Neural crest cell (in vitro differentiated cells): ENCODE data around the gene PDIA6. TPM values are rescaled to one million over a fixed set of nuclear protein-coding genes. Genes with fewer than 3 reads are reported as not detected.

Experiments
- DNase-seq: peaks from one replicate; pipeline ENCODE4 v3.0.0; 2021; ENCODE audit warnings: low read depth, mixed read lengths, low spot score
- H3K27ac Mint-ChIP-seq: one replicate; pipeline ENCODE4 v1.8.0; 2021; ENCODE audit warnings: mild to moderate bottlenecking, mixed read lengths; ENCODE audit not compliant: unreplicated experiment
- H3K27me3 Mint-ChIP-seq: 2 replicates; pipeline ENCODE4 v1.8.0; 2021; ENCODE audit warnings: low read depth, mild to moderate bottlenecking, mixed read lengths
- H3K36me3 Mint-ChIP-seq: 2 replicates; pipeline ENCODE4 v1.8.0; 2021; ENCODE audit warnings: low read depth, mild to moderate bottlenecking, mixed read lengths
- H3K4me1 Mint-ChIP-seq: 2 replicates; pipeline ENCODE4 v1.8.0; 2021; ENCODE audit warnings: mixed read lengths
- H3K4me3 Mint-ChIP-seq: one replicate; pipeline ENCODE4 v1.8.0; 2021; ENCODE audit warnings: mild to moderate bottlenecking, mixed read lengths
- H3K9me3 Mint-ChIP-seq: 2 replicates; pipeline ENCODE4 v1.8.0; 2021; ENCODE audit warnings: mixed read lengths
- CTCF ChIP-seq: fragments of 200-600 bp; sonication (generic); conservative IDR thresholded peaks from 2 replicates; pipeline ENCODE4 v1.5.0; 2021; ENCODE audit warnings: antibody characterized with exemption, mild to moderate bottlenecking
- total RNA-seq: library from RNA; stranded (reverse); gene quantifications from 2 replicates; pipeline ENCODE4 v1.2.1, GENCODE V29; 2021

The PDIA6 gene
- total RNA-seq, 1 donor from 2014 or later: 248 TPM

GRCh38 chr2:10765914-10766313 lies 46.7 kb downstream of the PDIA6 start:
- no peak overlapping the region for H3K4me3 Mint-ChIP-seq
- H3K9me3 Mint-ChIP-seq: no peaks in the 10 kb centered on the region
- H3K27me3 Mint-ChIP-seq: no peaks in the 10 kb centered on the region
- no peak for TF ChIP-seq CTCF
- H3K36me3 Mint-ChIP-seq: no peaks in the 10 kb centered on the region
- no peak for DNase-seq
- no peak overlapping the region for H3K27ac Mint-ChIP-seq
- H3K4me1 Mint-ChIP-seq: peaks cover 9% of the 10 kb centered on the region

GRCh38 chr2:10765461-10765860 lies 47.1 kb downstream of the PDIA6 start:
- Mint-ChIP-seq H3K4me3 (no peak overlapping the region), H3K27me3 (no peaks in the 10 kb centered on the region), H3K36me3 (no peaks in the 10 kb centered on the region), H3K9me3 (no peaks in the 10 kb centered on the region), H3K27ac (no peak overlapping the region), H3K4me1 (peaks cover 9% of the 10 kb centered on the region)
- DNase-seq: no peak
- TF ChIP-seq CTCF: no peak

GRCh38 chr2:10764896-10765295 lies 47.7 kb downstream of the PDIA6 start:
- Mint-ChIP-seq H3K36me3 (no peaks in the 10 kb centered on the region), H3K27ac (no peak overlapping the region), H3K4me3 (no peak overlapping the region), H3K9me3 (no peaks in the 10 kb centered on the region), H3K4me1 (peaks cover 9% of the 10 kb centered on the region), H3K27me3 (no peaks in the 10 kb centered on the region)
- TF ChIP-seq CTCF: no peak
- DNase-seq: no peak

GRCh38 chr2:10764096-10764785 lies 48.3 kb downstream of the PDIA6 start:
- Mint-ChIP-seq H3K36me3 (no peaks in the 10 kb centered on the region), H3K27me3 (no peaks in the 10 kb centered on the region)

GRCh38 chr2:10763461-10763800 lies 49.2 kb downstream of the PDIA6 start:
- Mint-ChIP-seq H3K27me3 (no peaks in the 10 kb centered on the region), H3K9me3 (no peaks in the 10 kb centered on the region), H3K36me3 (no peaks in the 10 kb centered on the region), H3K27ac (no peak overlapping the region), H3K4me3 (no peak overlapping the region), H3K4me1 (peaks cover 9% of the 10 kb centered on the region)
- no peak for TF ChIP-seq CTCF
- no peak for DNase-seq

More at GRCh38 chr2:10764096-10764785, 48.3 kb downstream of the PDIA6 start:
- Mint-ChIP-seq H3K27ac (no peak overlapping the region), H3K4me1 (peaks cover 9% of the 10 kb centered on the region), H3K9me3 (no peaks in the 10 kb centered on the region), H3K4me3 (no peak overlapping the region)
- TF ChIP-seq CTCF: no peak
- DNase-seq: no peak
